H9 (cell line): ENCODE measurements around the gene CCM2L. TPM values are rescaled to one million over a fixed set of nuclear protein-coding genes. Genes with fewer than 3 reads are reported as not detected.

Source experiments
- DNase-seq: peaks from one replicate; pipeline ENCODE4 v3.0.0-alpha.2; 2017
- H2AFZ ChIP-seq: one replicate; pipeline ENCODE4 v1.6.1; 2013; ENCODE audit warnings: mild to moderate bottlenecking, low read length, control low read depth, moderate library complexity
- H2AK5ac ChIP-seq: 2 replicates; pipeline ENCODE4 v1.6.1; 2013; ENCODE audit warnings: low read length, control low read depth, mixed read lengths; ENCODE audit not compliant: insufficient read length
- H2BK120ac ChIP-seq: one replicate; pipeline ENCODE4 v1.6.1; 2013; ENCODE audit warnings: low read depth, mild to moderate bottlenecking, low read length, control low read depth, inconsistent platforms; ENCODE audit not compliant: poor library complexity, severe bottlenecking
- H2BK12ac ChIP-seq: 2 replicates; pipeline ENCODE4 v1.6.1; 2013; ENCODE audit warnings: low read length, control low read depth, mixed read lengths, low read depth; ENCODE audit not compliant: insufficient read length
- H2BK15ac ChIP-seq: 2 replicates; pipeline ENCODE4 v1.6.1; 2013; ENCODE audit warnings: low read depth, low read length, control low read depth
- H2BK20ac ChIP-seq: one replicate; pipeline ENCODE4 v1.6.1; 2013; ENCODE audit warnings: low read depth, mild to moderate bottlenecking, low read length, control low read depth, inconsistent platforms; ENCODE audit not compliant: poor library complexity, severe bottlenecking
- H2BK5ac ChIP-seq: 2 replicates; pipeline ENCODE4 v1.6.1; 2013; ENCODE audit warnings: low read length, control low read depth, mixed read lengths; ENCODE audit not compliant: insufficient read length
- H3K14ac ChIP-seq: 2 replicates; pipeline ENCODE4 v1.6.1; 2013; ENCODE audit warnings: low read length, control low read depth; ENCODE audit not compliant: insufficient read depth
- H3K18ac ChIP-seq: 2 replicates; pipeline ENCODE4 v1.6.1; 2013; ENCODE audit warnings: low read depth, mild to moderate bottlenecking, mixed read lengths, low read length, control low read depth; ENCODE audit not compliant: insufficient read length
- H3K23ac ChIP-seq: 2 replicates; pipeline ENCODE4 v1.6.1; 2013; ENCODE audit warnings: low read length, control low read depth, mixed read lengths, low read depth; ENCODE audit not compliant: insufficient read length
- H3K23me2 ChIP-seq: 2 replicates; pipeline ENCODE4 v1.6.1; 2013; ENCODE audit warnings: low read depth, mild to moderate bottlenecking, mixed read lengths, low read length, control low read depth; ENCODE audit not compliant: insufficient read length, poor library complexity, severe bottlenecking
- H3K27ac ChIP-seq: 2 replicates; pipeline ENCODE4 v1.5.1; 2013; ENCODE audit warnings: low read length, control low read depth, mixed read lengths, low read depth; ENCODE audit not compliant: insufficient read length
- H3K27me3 ChIP-seq: 2 replicates; pipeline ENCODE4 v1.6.1; 2013; ENCODE audit warnings: low read length, control low read depth, inconsistent platforms; ENCODE audit not compliant: insufficient read depth
- H3K4ac ChIP-seq: 2 replicates; pipeline ENCODE4 v1.6.1; 2013; ENCODE audit warnings: low read depth, mild to moderate bottlenecking, control low read depth, inconsistent platforms, low read length, moderate library complexity
- H3K4me1 ChIP-seq: 2 replicates; pipeline ENCODE4 v1.6.1; 2013; ENCODE audit warnings: low read length, control low read depth, inconsistent platforms; ENCODE audit not compliant: insufficient read depth
- H3K4me2 ChIP-seq: 2 replicates; pipeline ENCODE4 v1.6.1; 2013; ENCODE audit warnings: low read length, control low read depth, mixed read lengths; ENCODE audit not compliant: insufficient read length, insufficient read depth
- H3K56ac ChIP-seq: 2 replicates; pipeline ENCODE4 v1.6.1; 2013; ENCODE audit warnings: low read depth, mild to moderate bottlenecking, mixed read lengths, low read length, control low read depth; ENCODE audit not compliant: insufficient read length
- H3K79me1 ChIP-seq: 2 replicates; pipeline ENCODE4 v1.6.1; 2013; ENCODE audit warnings: low read depth, mild to moderate bottlenecking, moderate library complexity, low read length, control low read depth, inconsistent platforms; ENCODE audit not compliant: insufficient read depth, poor library complexity, severe bottlenecking
- H3K79me2 ChIP-seq: 2 replicates; pipeline ENCODE4 v1.6.1; 2013; ENCODE audit warnings: low read length, control low read depth, inconsistent platforms; ENCODE audit not compliant: insufficient read depth
- H3K9ac ChIP-seq: 2 replicates; pipeline ENCODE4 v1.6.1; 2013; ENCODE audit warnings: low read length, control low read depth, mixed read lengths; ENCODE audit not compliant: insufficient read length; ENCODE audit errors: extremely low read depth
- H3K9me3 ChIP-seq: one replicate; pipeline ENCODE4 v1.6.1; 2013; ENCODE audit warnings: low read depth, low read length, inconsistent platforms; ENCODE audit not compliant: control insufficient read depth
- H3T11ph ChIP-seq: one replicate; pipeline ENCODE4 v1.6.1; 2013; ENCODE audit warnings: mild to moderate bottlenecking, low read length, control low read depth, inconsistent platforms
- H4K20me1 ChIP-seq: one replicate; pipeline ENCODE4 v1.6.1; 2013; ENCODE audit not compliant: control insufficient read depth, insufficient read length, insufficient read depth
- H4K5ac ChIP-seq: 2 replicates; pipeline ENCODE4 v1.6.1; 2013; ENCODE audit warnings: low read depth, mild to moderate bottlenecking, mixed read lengths, low read length, control low read depth; ENCODE audit not compliant: insufficient read length
- H4K8ac ChIP-seq: replicated peaks from 2 replicates; pipeline ENCODE4 v1.6.1; 2013; ENCODE audit warnings: low read length, control low read depth, mixed read lengths, low read depth; ENCODE audit not compliant: insufficient read length
- H4K91ac ChIP-seq: 2 replicates; pipeline ENCODE4 v1.6.1; 2013; ENCODE audit warnings: low read depth, mild to moderate bottlenecking, moderate library complexity, mixed read lengths, low read length, control low read depth; ENCODE audit not compliant: insufficient read length
- H3K27ac Mint-ChIP-seq, 3 experiments: 2 replicates in 2 of 3; 3 replicates in 1 of 3; pipeline ENCODE4 v1.8.0; 2020 to 2021; ENCODE audit warnings: mixed read lengths in 3 of 3, mild to moderate bottlenecking in 1 of 3, moderate library complexity in 1 of 3
- H3K27me3 Mint-ChIP-seq: 2 replicates; pipeline ENCODE4 v1.8.0; 2021; ENCODE audit warnings: low read depth, mild to moderate bottlenecking, moderate library complexity, mixed read lengths
- H3K36me3 Mint-ChIP-seq, 3 experiments: 2 replicates in 2 of 3; 3 replicates in 1 of 3; pipeline ENCODE4 v1.8.0; 2020 to 2021; ENCODE audit warnings: low read depth in 3 of 3, mixed read lengths in 3 of 3; ENCODE audit not compliant: insufficient read depth in 1 of 3
- H3K4me1 Mint-ChIP-seq, 2 experiments: 2 replicates each; pipeline ENCODE4 v1.8.0; 2020; ENCODE audit warnings: mixed read lengths in 2 of 2
- H3K4me3 Mint-ChIP-seq, 2 experiments: 2 replicates in 1 of 2; 3 replicates in 1 of 2; pipeline ENCODE4 v1.8.0; 2020 to 2021; ENCODE audit warnings: mild to moderate bottlenecking in 2 of 2, mixed read lengths in 2 of 2, moderate library complexity in 1 of 2
- H3K9me3 Mint-ChIP-seq, 2 experiments: 2 replicates in 1 of 2; 3 replicates in 1 of 2; pipeline ENCODE4 v1.8.0; 2020; ENCODE audit warnings: mild to moderate bottlenecking in 2 of 2, mixed read lengths in 2 of 2, moderate library complexity in 1 of 2
- WGBS: extraction: QIAGEN DNeasy Blood & Tissue Kit; methylation state at CpG from one replicate; pipeline ENCODE4 v1.1.7; 2013; ENCODE audit warnings: missing lambda C conversion rate, low lambda C conversion rate, mixed read lengths; ENCODE audit not compliant: insufficient read length; ENCODE audit errors: extremely low coverage; 5-methylcytosine and 5-hydroxymethylcytosine counted together
- total RNA-seq: library from RNA; stranded (reverse); gene quantifications from 2 replicates; pipeline ENCODE4 v1.2.1, GENCODE V29; 2021
- TF ChIP-seq, protein P1 (sequence below): fragments of 200-600 bp; sonication (generic); conservative IDR thresholded peaks from 3 replicates; pipeline ENCODE4 v1.8.0; 2021; ENCODE audit warnings: antibody characterized with exemption, mild to moderate bottlenecking

CCM2L gene
- total RNA-seq, 1 experiment from 2014 or later: 4.6 TPM

- no peak overlapping the region for H2BK15ac ChIP-seq
- no peak overlapping the region for H2BK5ac ChIP-seq
- H4K91ac ChIP-seq: no peak overlapping the region
- H2BK12ac ChIP-seq: no peak overlapping the region
- no CpG with 5 or more reads among the region's 5 CpGs for WGBS
- H3K18ac ChIP-seq: no peak overlapping the region
- H3K27me3 Mint-ChIP-seq: peaks cover 68% of the 10 kb centered on the region
- no peak overlapping the region for H4K8ac ChIP-seq
- H3K14ac ChIP-seq: no peak overlapping the region
- no peak overlapping the region for H2AFZ ChIP-seq
- no peak overlapping the region for H2BK20ac ChIP-seq
- H3K4me1 Mint-ChIP-seq: peaks cover 21 to 40% of the 10 kb centered on the region in 2 experiments
- no peaks in the 10 kb centered on the region for H3K79me2 ChIP-seq
- no peaks in the 10 kb centered on the region for H3K9me3 ChIP-seq
- H2BK120ac ChIP-seq: no peak overlapping the region
- H2AK5ac ChIP-seq: no peak overlapping the region
- H3K23me2 ChIP-seq: peaks cover 7% of the 10 kb centered on the region
- H3K27ac ChIP-seq: no peak overlapping the region
- no peak overlapping the region for H3K9ac ChIP-seq
- no peak overlapping the region for H3K23ac ChIP-seq
- H3K4me1 ChIP-seq: no peaks in the 10 kb centered on the region
- H3K27ac Mint-ChIP-seq: no peak overlapping the region
- H3K79me1 ChIP-seq: no peaks in the 10 kb centered on the region
- TF ChIP-seq, protein P1, sequence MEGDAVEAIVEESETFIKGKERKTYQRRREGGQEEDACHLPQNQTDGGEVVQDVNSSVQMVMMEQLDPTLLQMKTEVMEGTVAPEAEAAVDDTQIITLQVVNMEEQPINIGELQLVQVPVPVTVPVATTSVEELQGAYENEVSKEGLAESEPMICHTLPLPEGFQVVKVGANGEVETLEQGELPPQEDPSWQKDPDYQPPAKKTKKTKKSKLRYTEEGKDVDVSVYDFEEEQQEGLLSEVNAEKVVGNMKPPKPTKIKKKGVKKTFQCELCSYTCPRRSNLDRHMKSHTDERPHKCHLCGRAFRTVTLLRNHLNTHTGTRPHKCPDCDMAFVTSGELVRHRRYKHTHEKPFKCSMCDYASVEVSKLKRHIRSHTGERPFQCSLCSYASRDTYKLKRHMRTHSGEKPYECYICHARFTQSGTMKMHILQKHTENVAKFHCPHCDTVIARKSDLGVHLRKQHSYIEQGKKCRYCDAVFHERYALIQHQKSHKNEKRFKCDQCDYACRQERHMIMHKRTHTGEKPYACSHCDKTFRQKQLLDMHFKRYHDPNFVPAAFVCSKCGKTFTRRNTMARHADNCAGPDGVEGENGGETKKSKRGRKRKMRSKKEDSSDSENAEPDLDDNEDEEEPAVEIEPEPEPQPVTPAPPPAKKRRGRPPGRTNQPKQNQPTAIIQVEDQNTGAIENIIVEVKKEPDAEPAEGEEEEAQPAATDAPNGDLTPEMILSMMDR: no peak
- peaks cover 2% of the 10 kb centered on the region; the same call in 1 of the 2 replicates for H3K27me3 ChIP-seq
- H4K5ac ChIP-seq: no peak overlapping the region
- no peaks in the 10 kb centered on the region for H3K36me3 Mint-ChIP-seq
- 0 out of 5 replicates have a peak overlapping the region, but pooled peaks of 1 of the 2 experiments have one; percentile 43 for H3K4me3 Mint-ChIP-seq
- no peaks in the 10 kb centered on the region for H4K20me1 ChIP-seq
- no peaks in the 10 kb centered on the region; a peak in 1 of 5 replicates for H3K9me3 Mint-ChIP-seq
- no peak overlapping the region for H3K56ac ChIP-seq
- no peak for DNase-seq
- H3K4me2 ChIP-seq: no peak overlapping the region
- H3K4ac ChIP-seq: no peak overlapping the region
- no peak overlapping the region for H3T11ph ChIP-seq
Measured at GRCh38 chr20:31969991-31970390, 40.2 kb upstream of the CCM2L start.
